ENCODE data around the gene ANXA6. TPM values are rescaled to one million over a fixed set of nuclear protein-coding genes. Genes with fewer than 3 reads are reported as not detected.

The ANXA6 gene
- total and polyA plus RNA-seq, 10 of the 15 experiments (the other 5 are each of a cell fraction or from before 2014, with no cell fraction given), result 44.0 to 571 (median 465) TPM

DNA sequence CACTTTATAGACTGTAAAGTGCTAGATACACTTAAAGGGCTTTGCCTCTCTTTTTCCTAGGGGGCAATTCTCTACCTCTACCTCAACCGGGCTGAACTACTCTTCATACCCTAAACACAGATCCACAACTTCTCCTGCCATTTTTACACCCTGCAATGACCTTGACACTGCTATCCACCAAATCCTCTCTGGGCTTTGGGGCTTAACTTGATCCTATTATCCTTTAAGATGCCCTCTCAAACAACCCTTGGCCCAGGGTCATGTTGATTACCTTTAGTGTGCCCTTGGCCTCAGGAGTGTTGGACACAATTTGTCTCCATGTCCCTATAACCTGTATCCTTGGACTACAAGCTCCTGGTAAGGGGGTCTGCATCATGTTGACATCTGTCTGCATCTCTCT, 19.5 kb downstream of the ANXA6 start:
- no TSS peak for BruUV-seq (replicated peaks)
- SMC1A ChIA-PET (ENCODE audit: uncharacterized antibody, unreplicated experiment), result interaction anchor here (1.3 to 35.3 kb wide), 4 partner anchors 2 to 514 kb away, joined by 3 to 1132 read pairs (median 568); partner anchors contain the start of gene ANXA6
- TF ChIP-seq MEF2B (IDR thresholded peaks at IDR 0.05; ENCODE audit: partially characterized antibody, poor library complexity, severe bottlenecking), result no peak
- TF ChIP-seq, protein P1, sequence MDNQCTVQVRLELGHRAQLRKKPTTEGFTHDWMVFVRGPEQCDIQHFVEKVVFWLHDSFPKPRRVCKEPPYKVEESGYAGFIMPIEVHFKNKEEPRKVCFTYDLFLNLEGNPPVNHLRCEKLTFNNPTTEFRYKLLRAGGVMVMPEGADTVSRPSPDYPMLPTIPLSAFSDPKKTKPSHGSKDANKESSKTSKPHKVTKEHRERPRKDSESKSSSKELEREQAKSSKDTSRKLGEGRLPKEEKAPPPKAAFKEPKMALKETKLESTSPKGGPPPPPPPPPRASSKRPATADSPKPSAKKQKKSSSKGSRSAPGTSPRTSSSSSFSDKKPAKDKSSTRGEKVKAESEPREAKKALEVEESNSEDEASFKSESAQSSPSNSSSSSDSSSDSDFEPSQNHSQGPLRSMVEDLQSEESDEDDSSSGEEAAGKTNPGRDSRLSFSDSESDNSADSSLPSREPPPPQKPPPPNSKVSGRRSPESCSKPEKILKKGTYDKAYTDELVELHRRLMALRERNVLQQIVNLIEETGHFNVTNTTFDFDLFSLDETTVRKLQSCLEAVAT (IDR thresholded peaks at IDR 0.05), result no peak
- no peak for TF ChIP-seq E2F8 (IDR thresholded peaks at IDR 0.05; ENCODE audit: low read depth, partially characterized antibody)
- no peak for TF ChIP-seq ZNF24 (IDR thresholded peaks at IDR 0.05)
- TF ChIP-seq EGR1 (IDR thresholded peaks at IDR 0.05; ENCODE audit: borderline replicate concordance in 1 of 2, low read depth in 2 of 2, low read length in 2 of 2), result no peak
- no peak for TF ChIP-seq RB1 (IDR thresholded peaks at IDR 0.05; ENCODE audit: borderline replicate concordance)
- no peak for TF ChIP-seq CHD2 (IDR thresholded peaks at IDR 0.05; ENCODE audit: borderline replicate concordance, low read depth, low read length)
- TF ChIP-seq E4F1 (IDR thresholded peaks at IDR 0.05; ENCODE audit: borderline replicate concordance, partially characterized antibody), result no peak
- TF ChIP-seq JUNB (IDR thresholded peaks at IDR 0.05), result no peak
- no peak for TF ChIP-seq RELA (IDR thresholded peaks at IDR 0.05; ENCODE audit: borderline replicate concordance, partially characterized antibody)
- TF ChIP-seq TBL1XR1 (IDR thresholded peaks at IDR 0.05; ENCODE audit: low read depth, low read length), result no peak
- no peak for TF ChIP-seq STAT3 (IDR thresholded peaks at IDR 0.05; ENCODE audit: low read depth, low read length)

More for the DNA sequence above, 19.5 kb downstream of the ANXA6 start:
- peaks cover 52% of the 10 kb centered on the region for H3K4me1 ChIP-seq (ENCODE audit: control insufficient read depth, insufficient read depth, low read length)
- no peaks in the 10 kb centered on the region for H3K9me3 ChIP-seq (replicated peaks; ENCODE audit: control insufficient read depth, insufficient read depth, low read length)
- RAD21 ChIA-PET (ENCODE audit: unreplicated experiment), result interaction anchor here (3.7 kb wide), 1 partner anchor 12 kb away, joined by 21 read pairs; no protein-coding TSS in a partner anchor
- DNase-seq (ENCODE audit: low read depth, low spot score), result no peak
- POLR2A ChIA-PET, result interaction anchor here (1.5 to 1.7 kb wide), 2 partner anchors 9 to 14 kb away, joined by 5 to 7 read pairs; no protein-coding TSS in a partner anchor
- H4K20me1 ChIP-seq (ENCODE audit: control insufficient read depth, insufficient read depth), result no peaks in the 10 kb centered on the region
- no peak overlapping the region for H2AFZ ChIP-seq (ENCODE audit: control insufficient read depth, low read depth, low read length)
- H3K27ac ChIP-seq (ENCODE audit: control insufficient read depth, insufficient read depth), result no peak overlapping the region
- no peak for ATAC-seq
- CTCF ChIA-PET, result interaction anchor here (1.3 to 40.1 kb wide), 3 partner anchors 5 to 23 kb away, joined by 3 to 1107 read pairs (median 1107); partner anchors contain the start of gene ANXA6
- H3K4me2 ChIP-seq (ENCODE audit: control insufficient read depth, insufficient read depth), result no peak overlapping the region
- FAIRE-seq, result no peak
- H3K4me3 ChIP-seq, result no peak overlapping the region
- H3K36me3 ChIP-seq (ENCODE audit: control insufficient read depth in 2 of 2, insufficient read depth in 2 of 2, low read length in 1 of 2), result peaks cover 53 to 58% of the 10 kb centered on the region in 2 experiments
- 89% methylated on average over 1 of the region's 1 CpG for WGBS (ENCODE audit: insufficient coverage, insufficient replicate concordance, low lambda C conversion rate, missing lambda C conversion rate)
- H3K27me3 ChIP-seq (replicated peaks in 1 of 2; ENCODE audit: control insufficient read depth in 2 of 2, insufficient read depth in 2 of 2, low read length in 1 of 2), result no peaks in the 10 kb centered on the region
- intact Hi-C loops (cut with micrococcal nuclease; ENCODE audit: unreplicated experiment) (no loop called here), in situ Hi-C loops (cut with MboI) (no loop called here)
- no peak overlapping the region for H3K9ac ChIP-seq (ENCODE audit: control insufficient read depth, insufficient read depth, low read length)
- H3K79me2 ChIP-seq (ENCODE audit: control insufficient read depth, insufficient read depth, low read length), result peaks cover 50% of the 10 kb centered on the region
